ENCODE measurements around the gene EYA2. TPM values are rescaled to one million over a fixed set of nuclear protein-coding genes. Genes with fewer than 3 reads are reported as not detected.

The EYA2 gene
- total and polyA plus RNA-seq, 2 donors (not counting 1 experiment from before 2014, with no cell fraction given): 1.1 to 2.8 TPM

DNA sequence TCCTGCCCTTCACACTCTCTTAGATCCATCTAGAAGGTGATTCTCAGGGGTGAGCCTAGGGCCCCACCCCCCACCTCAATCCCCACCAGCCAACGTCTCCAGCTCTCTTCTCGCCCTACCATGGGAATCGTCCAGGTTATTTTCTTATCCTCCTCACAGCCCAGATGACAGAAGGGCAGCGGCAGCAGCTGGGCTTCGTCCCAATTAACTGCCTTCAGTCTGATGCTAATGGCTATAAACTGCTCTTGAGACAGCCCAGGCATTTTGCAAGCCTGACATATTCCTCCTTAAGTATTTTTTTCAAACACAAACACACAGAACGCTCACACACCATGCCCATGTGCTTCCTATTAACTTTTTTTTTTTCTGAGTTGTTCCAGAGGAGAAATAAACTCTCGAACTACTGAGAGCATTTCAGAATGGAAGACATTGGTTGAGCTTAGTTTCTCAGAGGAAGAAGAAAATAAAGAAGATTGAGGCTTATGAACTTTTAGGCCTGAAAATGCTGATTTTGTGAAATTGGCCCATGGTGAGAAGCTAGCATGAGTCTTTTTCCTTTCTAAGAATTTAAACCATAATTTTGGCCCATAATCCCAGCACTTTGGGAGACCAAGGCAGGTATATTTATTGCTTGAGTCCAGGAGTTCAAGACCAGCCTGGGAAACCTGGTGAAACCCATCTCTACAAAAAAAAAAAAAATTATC, 124.6 kb downstream of the EYA2 start:
- H3K4me2 ChIP-seq (replicated peaks; ENCODE audit: low read depth, low read length, poor library complexity, severe bottlenecking): no peak overlapping the region
- H2AFZ ChIP-seq (ENCODE audit: insufficient read depth, low read depth, low read length, poor library complexity, severe bottlenecking): no peak overlapping the region
- Mint-ChIP-seq H3K27me3 (peaks cover 36% of the 10 kb centered on the region), H3K27ac (no peak overlapping the region), H3K4me3 (no peak overlapping the region), H3K4me1 (no peaks in the 10 kb centered on the region), H3K9me3 (ENCODE audit: insufficient read depth) (no peaks in the 10 kb centered on the region)
- no peaks in the 10 kb centered on the region for H3K9me3 ChIP-seq (ENCODE audit: control extremely low read depth in 1 of 3, control insufficient read depth in 2 of 3, insufficient read depth in 1 of 3, low read length in 2 of 3)
- POLR2A ChIA-PET: no interaction called here
- no peak for DNase-seq
- no peak overlapping the region for H3K9ac ChIP-seq (ENCODE audit: low read length)
- TF ChIP-seq, protein P1, sequence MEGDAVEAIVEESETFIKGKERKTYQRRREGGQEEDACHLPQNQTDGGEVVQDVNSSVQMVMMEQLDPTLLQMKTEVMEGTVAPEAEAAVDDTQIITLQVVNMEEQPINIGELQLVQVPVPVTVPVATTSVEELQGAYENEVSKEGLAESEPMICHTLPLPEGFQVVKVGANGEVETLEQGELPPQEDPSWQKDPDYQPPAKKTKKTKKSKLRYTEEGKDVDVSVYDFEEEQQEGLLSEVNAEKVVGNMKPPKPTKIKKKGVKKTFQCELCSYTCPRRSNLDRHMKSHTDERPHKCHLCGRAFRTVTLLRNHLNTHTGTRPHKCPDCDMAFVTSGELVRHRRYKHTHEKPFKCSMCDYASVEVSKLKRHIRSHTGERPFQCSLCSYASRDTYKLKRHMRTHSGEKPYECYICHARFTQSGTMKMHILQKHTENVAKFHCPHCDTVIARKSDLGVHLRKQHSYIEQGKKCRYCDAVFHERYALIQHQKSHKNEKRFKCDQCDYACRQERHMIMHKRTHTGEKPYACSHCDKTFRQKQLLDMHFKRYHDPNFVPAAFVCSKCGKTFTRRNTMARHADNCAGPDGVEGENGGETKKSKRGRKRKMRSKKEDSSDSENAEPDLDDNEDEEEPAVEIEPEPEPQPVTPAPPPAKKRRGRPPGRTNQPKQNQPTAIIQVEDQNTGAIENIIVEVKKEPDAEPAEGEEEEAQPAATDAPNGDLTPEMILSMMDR (IDR thresholded peaks at IDR 0.05): no peak
- no peak for TF ChIP-seq EZH2 (IDR thresholded peaks at IDR 0.05; ENCODE audit: borderline replicate concordance, insufficient read depth, low read depth, low read length, poor library complexity, severe bottlenecking)
- H3K4me1 ChIP-seq (ENCODE audit: control insufficient read depth in 2 of 2, insufficient read depth in 2 of 2, low read length in 2 of 2): peaks cover 0 to under 1% of the 10 kb centered on the region in 2 donors
- intact Hi-C loops (cut with micrococcal nuclease): no loop called here
- H3K4me3 ChIP-seq (ENCODE audit: control extremely low read depth in 1 of 5, extremely low read depth in 1 of 5, insufficient read depth in 1 of 5, low read depth in 2 of 5, low read length in 4 of 5): no peak overlapping the region
- ATAC-seq (ENCODE audit: low read depth): no peak
- no peaks in the 10 kb centered on the region for H4K20me1 ChIP-seq (ENCODE audit: control insufficient read depth, insufficient read depth, low read length, poor library complexity, severe bottlenecking)
- no peaks in the 10 kb centered on the region for H3K27me3 ChIP-seq (replicated peaks in 1 of 4; ENCODE audit: control extremely low read depth in 1 of 4, control insufficient read depth in 3 of 4, insufficient read depth in 4 of 4, low read length in 3 of 4)
- H3K79me2 ChIP-seq (ENCODE audit: control insufficient read depth, insufficient read depth, low read length): no peaks in the 10 kb centered on the region
- H3K36me3 ChIP-seq (replicated peaks in 1 of 2; ENCODE audit: control extremely low read depth in 1 of 2, control insufficient read depth in 1 of 2, extremely low read depth in 1 of 2, insufficient read depth in 2 of 2, low read length in 1 of 2): no peaks in the 10 kb centered on the region
- CTCF ChIA-PET: no interaction called here
- no peak overlapping the region for H3K27ac ChIP-seq (ENCODE audit: low read length in 2 of 2)
- 44% methylated on average over 6 of the region's 7 CpGs for WGBS (ENCODE audit: insufficient coverage)

DNA sequence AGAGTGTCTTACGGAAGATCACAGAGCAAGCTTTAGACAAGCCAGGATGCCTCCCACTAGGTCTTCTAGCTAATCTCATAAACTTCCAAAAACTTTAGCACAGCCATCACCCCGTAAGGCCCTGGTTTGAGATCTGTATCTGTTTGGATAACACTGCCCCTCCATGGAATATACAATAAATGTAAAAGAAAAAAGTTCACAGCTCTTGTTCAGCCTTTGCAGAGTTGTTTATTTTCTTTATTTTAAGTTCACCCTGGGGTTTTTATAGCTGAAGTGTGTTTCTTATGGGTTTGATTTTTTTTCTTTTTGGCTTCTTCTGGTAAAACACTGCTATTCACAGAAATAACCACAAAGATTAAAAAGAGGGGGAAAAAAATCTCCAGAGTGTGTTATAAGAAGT, 125.6 kb downstream of the EYA2 start:
- no peak overlapping the region for H3K4me3 ChIP-seq (ENCODE audit: control extremely low read depth in 1 of 5, extremely low read depth in 1 of 5, insufficient read depth in 1 of 5, low read depth in 2 of 5, low read length in 4 of 5)

More for the DNA sequence above, 125.6 kb downstream of the EYA2 start:
- no peak overlapping the region for H3K27ac Mint-ChIP-seq
- Histone ChIP-seq H2AFZ (ENCODE audit: insufficient read depth, low read depth, low read length, poor library complexity, severe bottlenecking) (no peak overlapping the region), H3K4me1 (ENCODE audit: control insufficient read depth in 2 of 2, insufficient read depth in 2 of 2, low read length in 2 of 2) (peaks cover 0 to 4% of the 10 kb centered on the region in 2 donors), H3K36me3 (replicated peaks in 1 of 2; ENCODE audit: control extremely low read depth in 1 of 2, control insufficient read depth in 1 of 2, extremely low read depth in 1 of 2, insufficient read depth in 2 of 2, low read length in 1 of 2) (no peaks in the 10 kb centered on the region), H3K9me3 (ENCODE audit: control extremely low read depth in 1 of 3, control insufficient read depth in 2 of 3, insufficient read depth in 1 of 3, low read length in 2 of 3) (no peaks in the 10 kb centered on the region), H3K27ac (ENCODE audit: low read length in 2 of 2) (no peak overlapping the region), H3K4me2 (replicated peaks; ENCODE audit: low read depth, low read length, poor library complexity, severe bottlenecking) (no peak overlapping the region), H3K27me3 (replicated peaks in 1 of 4; ENCODE audit: control extremely low read depth in 1 of 4, control insufficient read depth in 3 of 4, insufficient read depth in 4 of 4, low read length in 3 of 4) (no peaks in the 10 kb centered on the region), H4K20me1 (ENCODE audit: control insufficient read depth, insufficient read depth, low read length, poor library complexity, severe bottlenecking) (no peaks in the 10 kb centered on the region), H3K79me2 (ENCODE audit: control insufficient read depth, insufficient read depth, low read length) (no peaks in the 10 kb centered on the region), H3K9ac (ENCODE audit: low read length) (no peak overlapping the region)
- no peaks in the 10 kb centered on the region for H3K9me3 Mint-ChIP-seq (ENCODE audit: insufficient read depth)
- 100% methylated on average over 1 of the region's 2 CpGs for WGBS (ENCODE audit: insufficient coverage)
- ChIA-PET POLR2A (no interaction called here), CTCF (no interaction called here)
- H3K4me3 Mint-ChIP-seq: no peak overlapping the region
- TF ChIP-seq, protein P1 (IDR thresholded peaks at IDR 0.05): no peak
- no peak for TF ChIP-seq EZH2 (IDR thresholded peaks at IDR 0.05; ENCODE audit: borderline replicate concordance, insufficient read depth, low read depth, low read length, poor library complexity, severe bottlenecking)
- ATAC-seq (ENCODE audit: low read depth) (no peak), DNase-seq (no peak)
- H3K4me1 Mint-ChIP-seq: peaks cover 2% of the 10 kb centered on the region
- intact Hi-C loops (cut with micrococcal nuclease): no loop called here
- peaks cover 35% of the 10 kb centered on the region for H3K27me3 Mint-ChIP-seq

Measured in B cell (primary cell).